Measurements from ENCODE around the gene GAB1.

GAB1 gene

DNA sequence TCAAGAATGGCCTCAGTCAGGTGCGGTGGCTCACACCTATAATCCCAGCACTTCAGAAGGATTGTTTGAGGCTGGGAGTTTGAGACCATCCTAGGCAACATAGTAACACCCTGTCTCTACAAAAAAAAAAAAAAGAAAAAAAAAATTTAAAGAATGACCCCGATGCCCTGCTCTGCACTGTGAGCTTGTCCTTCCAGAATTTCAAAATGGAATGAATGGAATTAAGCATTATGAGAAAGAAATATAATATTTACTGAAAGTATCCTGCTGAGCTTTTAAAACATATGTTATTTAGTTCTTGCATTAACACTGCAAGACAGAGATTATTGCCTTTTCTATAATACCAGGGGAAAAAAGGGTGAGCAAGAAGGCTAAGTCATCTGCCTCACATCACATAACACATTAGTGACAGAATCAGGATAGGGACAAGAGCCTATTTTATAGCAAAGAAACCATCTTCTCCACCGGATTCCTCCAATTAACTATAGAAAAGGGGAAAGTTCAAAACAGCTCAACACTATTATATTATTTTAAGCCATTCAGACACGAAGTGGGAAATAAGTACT lies 41.9 kb upstream of the GAB1 start:
- no peak for DNase-seq (ENCODE audit: low read depth)
- no peak overlapping the region for H3K4me3 ChIP-seq (replicated peaks; ENCODE audit: low read depth, low read length)
- TF ChIP-seq, protein P1, sequence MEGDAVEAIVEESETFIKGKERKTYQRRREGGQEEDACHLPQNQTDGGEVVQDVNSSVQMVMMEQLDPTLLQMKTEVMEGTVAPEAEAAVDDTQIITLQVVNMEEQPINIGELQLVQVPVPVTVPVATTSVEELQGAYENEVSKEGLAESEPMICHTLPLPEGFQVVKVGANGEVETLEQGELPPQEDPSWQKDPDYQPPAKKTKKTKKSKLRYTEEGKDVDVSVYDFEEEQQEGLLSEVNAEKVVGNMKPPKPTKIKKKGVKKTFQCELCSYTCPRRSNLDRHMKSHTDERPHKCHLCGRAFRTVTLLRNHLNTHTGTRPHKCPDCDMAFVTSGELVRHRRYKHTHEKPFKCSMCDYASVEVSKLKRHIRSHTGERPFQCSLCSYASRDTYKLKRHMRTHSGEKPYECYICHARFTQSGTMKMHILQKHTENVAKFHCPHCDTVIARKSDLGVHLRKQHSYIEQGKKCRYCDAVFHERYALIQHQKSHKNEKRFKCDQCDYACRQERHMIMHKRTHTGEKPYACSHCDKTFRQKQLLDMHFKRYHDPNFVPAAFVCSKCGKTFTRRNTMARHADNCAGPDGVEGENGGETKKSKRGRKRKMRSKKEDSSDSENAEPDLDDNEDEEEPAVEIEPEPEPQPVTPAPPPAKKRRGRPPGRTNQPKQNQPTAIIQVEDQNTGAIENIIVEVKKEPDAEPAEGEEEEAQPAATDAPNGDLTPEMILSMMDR (IDR thresholded peaks at IDR 0.05; ENCODE audit: low read length, missing control alignments) = no peak

DNA sequence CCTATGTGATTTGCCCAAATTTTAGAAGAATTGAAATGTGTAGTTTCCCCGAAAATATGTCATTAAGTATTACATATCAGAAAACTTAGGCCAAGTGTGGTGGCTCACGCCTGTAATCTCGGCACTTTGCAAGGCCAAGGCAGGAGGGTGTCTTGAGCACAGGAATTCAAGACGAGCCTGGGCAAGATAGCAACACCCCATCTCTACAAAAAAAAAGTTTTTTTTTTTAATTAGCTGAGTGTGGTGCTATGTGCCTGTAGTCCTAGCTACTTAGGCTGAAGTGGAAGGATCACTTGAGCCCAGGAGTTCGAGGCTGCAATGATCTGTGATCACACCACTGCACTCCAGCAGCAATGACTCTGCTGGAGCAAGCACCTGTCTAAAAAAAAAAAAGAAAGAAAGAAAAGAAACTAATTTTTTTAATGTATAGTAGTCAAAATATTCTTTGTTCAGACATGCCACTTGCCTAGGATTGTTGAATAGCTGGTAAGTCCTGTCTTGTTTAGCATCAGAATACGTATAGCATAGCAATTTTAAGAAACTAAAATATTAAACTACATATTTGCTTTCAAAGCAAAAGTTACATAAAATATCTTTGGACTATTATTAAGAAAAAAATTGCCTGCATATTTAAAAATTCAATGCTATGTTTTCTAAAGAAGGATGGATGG lies 40.1 kb upstream of the GAB1 start:
- H3K4me3 ChIP-seq (replicated peaks; ENCODE audit: low read depth, low read length) = no peak overlapping the region
- DNase-seq (ENCODE audit: low read depth) = no peak
- TF ChIP-seq, protein P1 (IDR thresholded peaks at IDR 0.05; ENCODE audit: low read length, missing control alignments) = no peak

GRCh38 chr4:143300860-143301259 lies 35.8 kb upstream of the GAB1 start:
- TF ChIP-seq, protein P1 (IDR thresholded peaks at IDR 0.05; ENCODE audit: low read length, missing control alignments) = no peak
- no peak overlapping the region for H3K4me3 ChIP-seq (replicated peaks; ENCODE audit: low read depth, low read length)
- DNase-seq (ENCODE audit: low read depth) = no peak

DNA sequence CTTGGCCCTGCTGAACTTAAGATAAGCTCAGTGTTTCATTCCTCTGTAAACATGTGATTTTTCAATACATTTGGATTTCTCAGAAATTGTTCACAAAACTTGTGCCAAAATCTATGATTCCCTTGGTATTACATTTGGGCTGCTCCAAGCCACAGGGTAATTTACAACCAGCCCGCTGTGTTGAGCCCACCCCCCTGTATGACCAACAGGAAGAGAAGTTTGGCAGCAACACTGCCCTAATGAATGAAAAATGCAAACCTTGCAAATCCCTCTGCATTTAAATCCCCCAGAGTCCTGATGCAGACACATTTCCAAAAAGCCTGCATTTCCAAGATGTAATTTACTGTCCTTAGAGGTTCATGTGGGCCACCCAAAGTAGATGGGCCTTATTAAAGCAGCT lies 34.1 kb upstream of the GAB1 start:
- peak; percentile 44 for DNase-seq (ENCODE audit: low read depth)
- H3K4me3 ChIP-seq (replicated peaks; ENCODE audit: low read depth, low read length) = no peak overlapping the region
- TF ChIP-seq, protein P1 (IDR thresholded peaks at IDR 0.05; ENCODE audit: low read length, missing control alignments) = no peak

DNA sequence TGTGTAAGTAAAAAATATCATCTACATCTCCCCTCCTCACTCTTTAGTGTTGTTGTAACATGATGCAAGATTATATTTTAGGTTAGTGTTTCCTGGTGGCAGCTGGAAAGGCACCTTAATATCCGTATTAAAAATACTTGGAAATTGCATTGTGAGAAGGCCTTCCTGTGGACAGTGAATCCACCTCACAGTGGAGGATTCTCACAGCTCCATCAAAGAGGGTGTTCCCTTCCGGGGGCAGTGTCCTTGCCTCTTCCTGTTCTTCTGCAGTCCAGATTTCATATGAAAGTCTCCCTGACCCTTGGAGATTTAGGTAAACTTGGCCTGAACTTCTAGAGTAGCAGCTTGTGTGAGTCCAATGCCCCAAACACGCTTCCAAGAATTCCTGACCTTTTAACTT lies 29.9 kb upstream of the GAB1 start:
- DNase-seq (ENCODE audit: low read depth) = no peak
- no peak overlapping the region for H3K4me3 ChIP-seq (replicated peaks; ENCODE audit: low read depth, low read length)
- TF ChIP-seq, protein P1 (IDR thresholded peaks at IDR 0.05; ENCODE audit: low read length, missing control alignments) = no peak

- TF ChIP-seq, protein P1 (IDR thresholded peaks at IDR 0.05; ENCODE audit: low read length, missing control alignments) = no peak
- no peak for DNase-seq (ENCODE audit: low read depth)
- no peak overlapping the region for H3K4me3 ChIP-seq (replicated peaks; ENCODE audit: low read depth, low read length)
These were observed 29.1 kb upstream of the GAB1 start for GRCh38 chr4:143307531-143307930.

DNA sequence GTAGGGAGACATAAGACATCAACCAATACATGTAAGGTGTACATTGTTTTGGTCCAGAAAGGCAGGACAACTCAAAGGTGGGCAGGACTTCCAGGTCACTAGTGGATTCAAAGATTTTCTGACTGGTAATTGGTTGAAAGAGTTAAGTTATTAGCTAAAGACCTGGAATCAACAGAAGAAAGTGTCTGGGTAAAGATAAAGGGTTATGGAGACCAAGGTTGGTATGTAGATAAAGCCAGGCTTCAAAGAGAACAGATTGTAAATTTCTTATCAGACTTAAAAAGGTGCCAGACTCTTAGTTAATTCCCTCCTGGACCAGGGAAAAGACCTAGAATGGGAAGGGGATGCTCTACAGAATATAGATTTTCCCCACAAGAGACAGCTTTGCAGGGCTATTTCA lies 28.3 kb upstream of the GAB1 start:
- H3K4me3 ChIP-seq (replicated peaks; ENCODE audit: low read depth, low read length) = no peak overlapping the region
- TF ChIP-seq, protein P1 (IDR thresholded peaks at IDR 0.05; ENCODE audit: low read length, missing control alignments) = no peak
- DNase-seq (ENCODE audit: low read depth) = no peak

Measured in fibroblast of pulmonary artery (primary cell).